Adrenal gland (tissue), 12 donors: ENCODE measurements around the gene GRPR. TPM values are rescaled to one million over a fixed set of nuclear protein-coding genes. Genes with fewer than 3 reads are reported as not detected.
"Not testable (repeated sequence)": the region's sequence is repeated elsewhere in the genome, so short reads cannot be mapped to it uniquely, and the experiment has no call there.

Source experiments
- DNase-seq, 7 donors: peaks; one replicate each; pipeline ENCODE4 v3.0.0-alpha.2; 2019 to 2020
- H3K27ac ChIP-seq, 5 donors: fragments of 200-600 bp; sonication (generic) in 4 of 5; 1 replicate in 3 of 5; 2 replicates in 2 of 5; pipeline versions ENCODE4 v1.5.1 to v1.8.0; 2016 to 2020; ENCODE audit warnings: mild to moderate bottlenecking in 1 of 5
- H3K27me3 ChIP-seq: fragments of 200-600 bp; 2 replicates; pipeline ENCODE4 v1.8.0; 2021
- H3K36me3 ChIP-seq, 2 donors: fragments of 200-600 bp; replicated peaks in 1 of 2; 1 replicate in 1 of 2; 2 replicates in 1 of 2; pipeline versions ENCODE4 v1.5.1 to v1.8.0; 2018 to 2022
- H3K4me1 ChIP-seq, 2 donors: fragments of 200-600 bp; replicated peaks in 1 of 2; 1 replicate in 1 of 2; 2 replicates in 1 of 2; pipeline versions ENCODE4 v1.5.1 to v1.8.0; 2018 to 2021
- H3K4me3 ChIP-seq, 4 donors: fragments of 200-600 bp; sonication (generic) in 3 of 4; one replicate each; pipeline ENCODE4 v1.5.1; 2016 to 2018
- H3K9me3 ChIP-seq, 3 donors: fragments of 200-600 bp; sonication (generic) in 1 of 3; replicated peaks in 1 of 3; 1 replicate in 2 of 3; 2 replicates in 1 of 3; pipeline versions ENCODE4 v1.5.1 to v1.8.0; 2016 to 2021
- CTCF ChIP-seq, 6 experiments: fragments of 450-650 bp in 4 of 6; fragments of 200-600 bp in 2 of 6; sonication (generic) in 1 of 6; IDR thresholded peaks; 1 replicate in 5 of 6; 2 replicates in 1 of 6; pipeline versions ENCODE4 v1.5.1 to v1.8.0; 2016 to 2021; ENCODE audit warnings: antibody characterized with exemption in 6 of 6, mild to moderate bottlenecking in 2 of 6, moderate library complexity in 1 of 6
- POLR2A ChIP-seq, 2 donors: fragments of 450-650 bp; IDR thresholded peaks; one replicate each; pipeline ENCODE4 v1.6.1; 2017; ENCODE audit warnings: antibody characterized with exemption in 2 of 2, mild to moderate bottlenecking in 2 of 2, moderate library complexity in 1 of 2
- WGBS, 4 donors: extraction: QIAGEN DNeasy Blood & Tissue Kit in 2 of 4; methylation state at CpG; one replicate each; pipeline versions ENCODE4 v1.1.5 to v1.1.7; 2013 to 2017; 5-methylcytosine and 5-hydroxymethylcytosine counted together
- intact Hi-C, 2 donors: fragments of 100-400 bp; cut with DNase I; formaldehyde crosslinking; loops; one replicate each; pipeline versions ENCODE4 v1.14.1 to v1.15.0; 2022 to 2023
- polyA plus RNA-seq, 3 donors: library from polyadenylated mRNA; stranded (reverse); fragments of 200-250 nt in 2 of 3; fragments of 350-450 nt in 1 of 3; fragmentation: Illumina TruSeq in 1 of 3; extraction: RNeasy Lipid Tissue Mini Kit (QIAGEN cat#74804) in 1 of 3; gene quantifications; one replicate each; pipeline ENCODE4 v1.2.3, GENCODE V29; 2013 to 2014
- total RNA-seq, 9 donors: library from RNA; depleted of rRNA in 4 of 9; stranded (reverse); fragments of >200 nt in 4 of 9; fragments of 120-200 nt in 1 of 9; fragmentation: NEBNext Ultra II Directional in 1 of 9; extraction: Animal tissue kit (Norgen Biotek cat#: 25700) in 1 of 9; gene quantifications; one replicate each; pipeline versions ENCODE4 v1.1.0 to v1.2.4, GENCODE V29; 2013 to 2023
- donor health status: healthy with polysubstance abuse.
- donor health status: Bipolar disorder and iron deficiency.
- donor health status: DM: yes; HTN: yes; CAD: no.
- donor health status: DM: no; HTN: no; CAD: no.
- donor health status: DM: no; HTN: no; CAD: no.
- donor health status: DM: yes; HTN: yes; CAD: no.

Gene GRPR
- total and polyA plus RNA-seq, 12 donors: 0.06 to 0.85 (median 0.16) TPM; not detected in 4

- Histone ChIP-seq H3K36me3 (no peaks in the 10 kb centered on the region), H3K4me1 (no peaks in the 10 kb centered on the region), H3K9me3 (no peaks in the 10 kb centered on the region), H3K27me3 (peaks cover 2% of the 10 kb centered on the region), H3K27ac (no peak overlapping the region), H3K4me3 (no peak overlapping the region)
- intact Hi-C loops: no loop called here
- no peak for DNase-seq
- TF ChIP-seq POLR2A (IDR thresholded peaks at IDR 0.05) (no peak), CTCF (IDR thresholded peaks at IDR 0.05) (no peak)
- 31 to 69% (median 50%) methylated on average over 3 of the region's 3 CpGs for WGBS, 4 donors
Observed at GRCh38 chrX:16175329-16176061, 52.1 kb downstream of the GRPR start.

- TF ChIP-seq CTCF (IDR thresholded peaks at IDR 0.05) (no peak), POLR2A (IDR thresholded peaks at IDR 0.05) (no peak)
- intact Hi-C loops: no loop called here
- Histone ChIP-seq H3K27ac (no peak overlapping the region), H3K36me3 (no peaks in the 10 kb centered on the region), H3K9me3 (no peaks in the 10 kb centered on the region), H3K27me3 (no peaks in the 10 kb centered on the region), H3K4me1 (no peaks in the 10 kb centered on the region), H3K4me3 (no peak overlapping the region)
- WGBS, 4 donors: 48 to 52% (median 50%) methylated on average over 2 of the region's 2 CpGs
- DNase-seq: no peak
Observed at GRCh38 chrX:16177260-16177659, 53.9 kb downstream of the GRPR start.

GRCh38 chrX:16183843-16184242 lies 60.5 kb downstream of the GRPR start:
- DNase-seq, intact Hi-C loops, H3K4me3 ChIP-seq, H3K27ac ChIP-seq, H3K4me1 ChIP-seq, H3K36me3 ChIP-seq, H3K27me3 ChIP-seq, H3K9me3 ChIP-seq: not testable (repeated sequence)
- 67 to 90% (median 79%) methylated on average over 10 of the region's 10 CpGs for WGBS, 4 donors

- no peak overlapping the region for H3K27ac ChIP-seq
- no peaks in the 10 kb centered on the region for H3K4me1 ChIP-seq
- H3K36me3 ChIP-seq: no peaks in the 10 kb centered on the region
- no peak for TF ChIP-seq POLR2A (IDR thresholded peaks at IDR 0.05)
- TF ChIP-seq CTCF (IDR thresholded peaks at IDR 0.05): no peak
- no peaks in the 10 kb centered on the region for H3K9me3 ChIP-seq
- intact Hi-C loops: no loop called here
- DNase-seq: peak in 1 of 7 donors; percentile 25
- no peak overlapping the region for H3K4me3 ChIP-seq
- peaks cover 6% of the 10 kb centered on the region for H3K27me3 ChIP-seq
- 33 to 65% (median 48%) methylated on average over 1 to 2 of the region's 2 CpGs for WGBS, 4 donors
Observed at GRCh38 chrX:16185725-16186136, 62.4 kb downstream of the GRPR start.
